Effector memory CD8-positive, alpha-beta T cell (primary cell): ENCODE results near the gene AJAP1.

Source experiments
- ATAC-seq: fragments of 150-1000 bp; cut with Tn5 transposase; replicated peaks from 2 replicates; pipeline ENCODE4 v1.10.0; 2021; ENCODE audit warnings: mild to moderate bottlenecking, moderate library complexity
- DNase-seq, 3 experiments: peaks; one replicate each; pipeline ENCODE4 v3.0.0; 2021
- H3K27ac Mint-ChIP-seq, 2 donors: one replicate each; pipeline ENCODE4 v1.8.0; 2022; ENCODE audit warnings: mild to moderate bottlenecking in 2 of 2, mixed read lengths in 2 of 2, moderate library complexity in 2 of 2
- H3K27me3 Mint-ChIP-seq, 2 donors: one replicate each; pipeline ENCODE4 v1.8.0; 2022; ENCODE audit warnings: mixed read lengths in 2 of 2
- H3K36me3 Mint-ChIP-seq: one replicate; pipeline ENCODE4 v1.8.0; 2022; ENCODE audit warnings: mild to moderate bottlenecking, moderate library complexity, mixed read lengths; ENCODE audit not compliant: insufficient read depth
- H3K4me1 Mint-ChIP-seq, 2 donors: one replicate each; pipeline ENCODE4 v1.8.0; 2022; ENCODE audit warnings: low read depth in 2 of 2, mixed read lengths in 2 of 2
- H3K4me3 Mint-ChIP-seq, 2 donors: one replicate each; pipeline ENCODE4 v1.8.0; 2022; ENCODE audit warnings: mild to moderate bottlenecking in 2 of 2, mixed read lengths in 2 of 2, moderate library complexity in 2 of 2
- H3K9me3 Mint-ChIP-seq, 2 donors: one replicate each; pipeline ENCODE4 v1.8.0; 2022; ENCODE audit warnings: mixed read lengths in 2 of 2

Gene AJAP1

DNA sequence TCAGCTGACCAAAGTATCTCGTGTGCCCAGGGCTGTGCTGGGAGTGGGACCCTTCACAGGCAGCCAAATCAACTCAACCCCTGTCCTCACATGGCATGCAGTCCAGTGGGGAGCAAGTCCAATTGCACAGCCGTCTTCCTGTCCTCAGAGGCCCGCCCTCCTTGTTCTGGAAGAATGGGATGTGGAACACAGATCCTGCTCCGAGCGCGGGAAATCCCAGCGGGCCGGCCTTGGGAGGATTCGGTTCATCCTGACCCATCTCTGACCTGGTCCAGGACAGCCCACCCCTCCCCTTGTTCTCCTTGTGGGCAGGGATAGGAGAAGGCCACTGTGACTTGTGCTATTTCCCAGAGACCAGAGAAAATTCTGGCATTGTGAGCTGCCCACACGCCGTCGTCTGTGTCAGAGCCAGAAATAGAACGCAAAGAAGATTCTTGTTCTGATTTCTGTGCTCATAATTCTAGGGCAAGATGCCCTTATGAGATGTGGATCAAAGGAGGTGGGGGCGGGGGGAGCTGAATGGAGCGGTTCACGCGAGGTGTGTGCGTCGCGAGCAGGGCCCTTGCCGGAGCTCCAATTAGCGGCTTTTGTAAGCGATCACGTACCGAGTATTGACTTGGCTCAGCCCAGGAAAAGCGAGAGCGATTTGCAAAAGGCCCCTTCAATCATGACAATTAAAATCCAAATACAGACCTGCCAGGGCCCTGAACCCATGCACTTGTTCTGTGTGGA, 79.2 kb downstream of the AJAP1 start:
- DNase-seq (no peak), ATAC-seq (no peak)
- H3K4me3 Mint-ChIP-seq, result no peak overlapping the region
- H3K27me3 Mint-ChIP-seq, result peaks cover 22 to 37% of the 10 kb centered on the region in 2 donors
- H3K27ac Mint-ChIP-seq, result no peak overlapping the region
- H3K4me1 Mint-ChIP-seq, result no peaks in the 10 kb centered on the region
- H3K36me3 Mint-ChIP-seq, result no peaks in the 10 kb centered on the region
- H3K9me3 Mint-ChIP-seq, result peaks cover 7 to 8% of the 10 kb centered on the region in 2 donors

DNA sequence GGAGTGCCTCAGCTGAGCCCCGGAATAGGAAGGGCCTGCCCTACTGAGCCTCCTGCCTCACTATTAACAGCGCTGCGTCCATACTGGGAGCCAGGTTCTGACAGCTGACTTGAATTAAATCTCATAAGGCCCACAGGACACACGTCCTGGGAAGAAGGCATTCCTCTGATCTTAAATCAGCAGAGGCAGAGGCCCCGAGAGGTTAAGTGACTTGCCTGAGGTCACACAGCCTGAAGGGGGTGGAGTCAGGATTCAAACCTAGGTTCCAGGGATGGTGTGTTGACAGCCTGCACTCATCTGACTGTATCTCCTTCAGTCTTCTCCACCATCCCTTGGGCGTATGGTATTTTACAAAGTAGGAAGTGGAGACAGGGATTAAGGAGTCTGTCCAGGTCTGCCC, 79.8 kb downstream of the AJAP1 start:
- DNase-seq, result no peak
- H3K27me3 Mint-ChIP-seq, result peaks cover 25 to 42% of the 10 kb centered on the region in 2 donors
- H3K4me3 Mint-ChIP-seq, result no peak overlapping the region
- H3K4me1 Mint-ChIP-seq, result no peaks in the 10 kb centered on the region
- ATAC-seq, result no peak
- H3K27ac Mint-ChIP-seq, result no peak overlapping the region
- peaks cover 7 to 10% of the 10 kb centered on the region in 2 donors for H3K9me3 Mint-ChIP-seq
- H3K36me3 Mint-ChIP-seq, result no peaks in the 10 kb centered on the region

DNA sequence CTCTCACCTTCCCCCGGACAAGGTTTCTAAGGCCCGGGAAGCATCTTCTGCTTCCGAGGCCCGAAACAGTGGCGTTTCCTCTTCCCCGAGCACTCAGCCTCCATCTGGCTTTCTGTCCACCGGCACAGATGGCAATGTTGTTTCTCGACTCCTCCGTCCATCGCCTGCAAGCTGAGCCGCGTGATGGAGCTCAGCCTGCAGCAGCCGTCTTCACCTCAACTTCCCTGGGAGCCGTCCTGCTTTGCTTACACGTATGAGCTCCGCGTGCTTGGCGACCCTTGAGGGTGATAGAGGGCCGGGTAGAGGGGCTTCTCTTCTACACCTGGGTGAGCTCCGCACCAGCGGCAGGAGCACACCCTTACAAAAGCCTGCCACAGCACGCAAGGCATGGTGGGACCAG, 80.4 kb downstream of the AJAP1 start:
- H3K27me3 Mint-ChIP-seq, result peaks cover 30 to 47% of the 10 kb centered on the region in 2 donors
- DNase-seq, result no peak
- ATAC-seq, result no peak
- H3K4me1 Mint-ChIP-seq, result no peaks in the 10 kb centered on the region
- no peaks in the 10 kb centered on the region for H3K36me3 Mint-ChIP-seq
- no peak overlapping the region for H3K4me3 Mint-ChIP-seq
- no peak overlapping the region for H3K27ac Mint-ChIP-seq
- peaks cover 7 to 10% of the 10 kb centered on the region in 2 donors for H3K9me3 Mint-ChIP-seq

DNA sequence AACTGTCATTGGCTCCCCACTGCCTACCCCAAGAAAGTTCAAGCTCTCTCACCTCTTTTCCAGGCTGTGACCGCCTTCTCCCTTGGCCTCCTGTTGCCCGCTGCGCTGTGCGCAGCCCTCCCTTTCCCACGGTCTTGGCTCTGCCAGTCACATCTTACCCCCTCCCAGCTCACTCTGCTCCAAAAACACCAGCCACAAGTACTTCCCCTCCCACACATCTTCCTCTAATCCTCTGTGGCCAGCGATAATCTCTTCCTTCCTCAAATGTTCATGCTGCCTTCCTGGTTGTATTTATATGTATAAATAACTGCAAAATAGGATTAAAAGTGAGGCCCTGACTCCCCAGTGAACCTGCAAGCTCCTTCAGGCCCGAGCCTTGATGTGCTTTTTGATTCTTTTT, 81.8 kb downstream of the AJAP1 start:
- H3K4me1 Mint-ChIP-seq, result no peaks in the 10 kb centered on the region
- no peak overlapping the region for H3K4me3 Mint-ChIP-seq
- no peak overlapping the region for H3K27ac Mint-ChIP-seq
- H3K9me3 Mint-ChIP-seq, result peaks cover 7 to 10% of the 10 kb centered on the region in 2 donors
- ATAC-seq (no peak), DNase-seq (no peak)
- no peaks in the 10 kb centered on the region for H3K36me3 Mint-ChIP-seq
- H3K27me3 Mint-ChIP-seq, result peaks cover 30 to 50% of the 10 kb centered on the region in 2 donors

DNA sequence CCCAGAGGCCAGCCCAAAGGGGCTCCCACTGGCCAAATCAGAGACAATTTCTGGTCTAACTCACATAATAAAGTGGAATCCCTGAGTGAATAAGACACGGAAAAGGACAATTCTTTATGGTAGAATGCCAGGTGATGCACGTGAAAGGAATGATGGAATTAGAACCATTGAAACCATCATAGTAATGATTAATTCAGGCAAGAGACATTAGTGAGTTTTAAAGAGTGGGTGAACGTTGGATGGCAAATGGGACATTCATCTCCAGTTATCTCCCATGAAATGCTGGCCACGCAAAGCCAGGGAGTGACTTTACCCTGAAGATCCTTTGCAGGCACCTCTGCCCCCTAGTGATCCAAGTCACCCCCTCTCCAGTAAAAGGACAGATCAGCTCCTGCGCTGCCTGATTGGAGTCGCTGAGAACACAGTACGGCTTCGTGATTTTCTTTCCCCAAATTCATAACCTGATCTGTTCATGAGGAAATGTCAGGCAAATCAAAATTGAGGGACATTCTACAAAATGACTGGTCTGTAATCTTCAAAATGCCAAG, 87.5 kb downstream of the AJAP1 start:
- Mint-ChIP-seq H3K36me3 (no peaks in the 10 kb centered on the region), H3K9me3 (peaks cover 7 to 10% of the 10 kb centered on the region in 2 donors), H3K27me3 (peaks cover 16 to 22% of the 10 kb centered on the region in 2 donors), H3K27ac (no peak overlapping the region), H3K4me1 (no peaks in the 10 kb centered on the region), H3K4me3 (no peak overlapping the region)
- no peak for DNase-seq
- ATAC-seq, result no peak

DNA sequence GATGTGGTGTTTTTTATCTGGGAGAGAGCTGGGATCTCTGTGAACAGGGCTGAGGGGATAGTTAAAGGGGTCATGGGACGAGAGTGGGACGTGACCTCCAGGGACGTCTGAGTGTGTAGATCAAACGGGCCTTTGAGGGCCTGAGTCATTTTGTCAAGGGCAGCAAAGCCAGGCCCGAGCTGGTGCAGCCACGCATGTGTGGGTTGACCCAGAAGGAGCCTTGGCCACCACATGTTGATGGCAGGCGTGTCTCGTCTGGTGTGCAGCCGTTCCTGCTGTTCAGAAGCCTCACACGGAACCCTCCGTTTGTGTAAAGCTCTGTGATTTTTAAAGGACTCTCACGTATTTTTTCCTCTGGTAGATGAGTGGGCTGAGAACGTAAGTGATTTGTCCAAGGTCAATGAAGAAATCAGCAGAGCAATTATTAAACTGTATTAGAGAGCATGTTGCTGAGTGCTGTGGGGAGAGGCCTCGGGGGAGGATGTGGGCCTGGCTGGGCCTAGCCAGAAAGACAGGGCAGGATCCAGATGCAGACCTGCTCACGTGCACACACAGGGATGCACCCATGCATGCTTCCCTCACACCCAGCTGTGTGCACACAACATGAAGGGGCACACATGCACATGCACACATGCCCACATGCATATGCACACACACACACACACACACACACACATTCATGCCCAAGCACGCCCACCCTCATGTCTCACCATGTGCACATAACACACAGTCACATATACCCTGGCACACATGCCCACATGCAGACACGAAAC, 89.8 kb downstream of the AJAP1 start:
- DNase-seq (no peak), ATAC-seq (no peak)
- Mint-ChIP-seq H3K27me3 (peaks cover 5 to 21% of the 10 kb centered on the region in 2 donors), H3K4me1 (no peaks in the 10 kb centered on the region), H3K4me3 (no peak overlapping the region), H3K9me3 (no peaks in the 10 kb centered on the region), H3K27ac (no peak overlapping the region), H3K36me3 (no peaks in the 10 kb centered on the region)

DNA sequence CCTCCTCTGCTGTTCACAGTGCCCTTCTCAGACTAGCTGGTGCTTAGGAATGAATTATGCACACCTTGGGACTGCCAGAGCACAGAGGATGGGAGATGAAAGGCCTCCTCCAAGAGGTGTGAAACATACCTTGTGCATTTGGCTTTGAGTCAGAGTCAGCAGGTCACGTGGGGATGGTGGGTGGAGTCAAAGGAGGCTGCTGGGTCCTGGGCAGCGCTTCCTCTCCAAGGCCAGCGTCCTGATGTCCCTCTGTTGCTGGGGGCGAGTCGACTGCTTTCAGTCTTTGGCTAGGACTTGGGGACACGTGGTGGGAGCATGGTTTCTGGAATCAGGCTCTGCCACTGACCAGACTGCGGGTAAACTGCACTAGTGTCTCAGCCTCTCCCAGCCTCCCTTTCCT, 91.2 kb downstream of the AJAP1 start:
- no peak overlapping the region for H3K27ac Mint-ChIP-seq
- peaks cover 0 to 13% of the 10 kb centered on the region in 2 donors for H3K27me3 Mint-ChIP-seq
- no peaks in the 10 kb centered on the region for H3K4me1 Mint-ChIP-seq
- no peak for ATAC-seq
- no peaks in the 10 kb centered on the region for H3K9me3 Mint-ChIP-seq
- DNase-seq, result no peak
- H3K36me3 Mint-ChIP-seq, result no peaks in the 10 kb centered on the region
- H3K4me3 Mint-ChIP-seq, result no peak overlapping the region

DNA sequence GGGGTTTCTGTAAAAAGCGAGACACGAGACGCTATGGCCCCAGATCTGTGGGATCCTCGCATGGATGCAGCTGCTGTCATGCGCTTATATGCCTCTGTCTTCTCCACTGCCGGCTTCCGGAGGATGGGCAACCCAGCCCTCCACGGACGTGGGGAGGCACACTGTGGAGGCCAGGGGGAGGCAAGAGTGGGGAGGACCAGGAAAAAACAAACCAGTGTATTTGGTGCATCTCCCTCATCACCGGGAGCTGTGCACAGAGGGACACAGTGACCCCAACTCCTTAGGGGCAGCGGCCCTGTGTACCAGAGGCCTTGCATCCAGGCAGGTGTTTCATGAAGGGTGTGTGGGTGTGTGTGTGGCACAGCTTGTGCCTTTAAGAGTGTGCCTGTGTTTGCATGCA, 95.0 kb downstream of the AJAP1 start:
- Mint-ChIP-seq H3K9me3 (peaks cover 0 to 2% of the 10 kb centered on the region in 2 donors), H3K4me3 (no peak overlapping the region), H3K4me1 (no peaks in the 10 kb centered on the region), H3K36me3 (no peaks in the 10 kb centered on the region), H3K27me3 (peaks cover 0 to 24% of the 10 kb centered on the region in 2 donors), H3K27ac (no peak overlapping the region)
- ATAC-seq (no peak), DNase-seq (no peak)

DNA sequence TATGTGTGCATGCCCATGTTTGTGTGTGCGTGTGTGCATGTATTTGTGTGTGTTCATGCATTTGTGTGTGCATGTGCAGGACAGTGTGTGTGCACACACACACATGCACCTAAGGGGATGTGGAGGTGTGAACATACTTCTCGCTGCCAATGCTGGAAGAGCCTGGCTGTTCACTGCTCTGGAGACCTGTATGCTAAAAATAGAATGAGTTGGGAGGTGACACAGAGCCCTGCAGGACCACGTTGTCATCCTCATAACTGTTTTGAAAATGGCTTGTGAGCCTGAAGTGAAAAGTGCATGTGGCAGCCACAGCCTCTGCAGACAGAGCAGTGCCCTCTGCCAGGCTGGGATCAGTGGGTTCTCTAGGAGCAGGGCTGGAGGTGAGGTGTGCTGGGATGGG, 95.8 kb downstream of the AJAP1 start:
- no peak for DNase-seq
- Mint-ChIP-seq H3K27ac (peak overlapping the region in 1 of 2 donors; percentile 38), H3K9me3 (peaks cover 0 to 2% of the 10 kb centered on the region in 2 donors), H3K36me3 (no peaks in the 10 kb centered on the region), H3K27me3 (peaks cover 0 to 24% of the 10 kb centered on the region in 2 donors), H3K4me3 (no peak overlapping the region), H3K4me1 (no peaks in the 10 kb centered on the region)
- ATAC-seq, result no peak

DNA sequence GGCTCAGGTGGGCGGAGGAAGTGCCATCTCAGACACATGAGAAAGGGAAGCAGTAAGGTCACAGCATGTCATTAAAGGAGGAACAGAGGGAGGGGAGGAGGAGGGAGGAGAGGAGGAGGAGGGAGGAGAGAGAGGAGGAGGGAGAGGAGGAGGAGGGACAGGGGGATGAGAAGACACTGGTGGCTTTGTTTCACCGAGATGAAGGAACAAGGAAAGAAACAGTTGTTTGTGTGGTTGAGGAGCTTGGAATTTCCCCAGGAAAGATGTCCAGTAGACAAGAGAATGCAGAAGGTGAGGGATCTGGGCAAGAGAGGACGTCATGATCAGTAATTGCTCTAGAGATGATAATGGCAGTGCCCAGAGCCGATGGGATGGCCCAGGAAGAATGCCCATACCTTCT, 97.7 kb downstream of the AJAP1 start:
- Mint-ChIP-seq H3K4me3 (no peak overlapping the region), H3K27me3 (peaks cover 0 to 24% of the 10 kb centered on the region in 2 donors), H3K27ac (no peak overlapping the region), H3K9me3 (peaks cover 0 to 2% of the 10 kb centered on the region in 2 donors), H3K4me1 (no peaks in the 10 kb centered on the region), H3K36me3 (no peaks in the 10 kb centered on the region)
- DNase-seq (no peak), ATAC-seq (no peak)

DNA sequence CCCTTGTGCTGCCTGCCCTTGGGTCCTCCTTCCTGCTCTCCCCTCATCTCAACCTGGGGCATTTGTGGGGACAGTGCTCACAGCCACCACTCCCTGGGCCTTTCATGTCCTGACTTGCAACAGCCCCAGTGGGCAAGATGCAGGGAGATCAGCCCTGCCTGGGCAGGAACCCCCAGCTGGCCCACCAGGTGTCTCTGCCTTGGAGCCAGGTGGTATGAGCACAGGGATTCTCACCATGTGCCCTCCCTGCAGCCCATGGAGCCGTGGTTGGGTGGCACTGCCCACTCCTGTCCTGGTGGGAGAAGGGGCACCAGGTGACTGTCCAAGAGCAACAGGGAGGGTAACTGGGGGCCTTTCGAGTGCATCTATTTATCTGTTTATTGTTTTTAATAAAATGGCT, 100.4 kb downstream of the AJAP1 start:
- no peak overlapping the region for H3K4me3 Mint-ChIP-seq
- H3K27ac Mint-ChIP-seq, result no peak overlapping the region
- peaks cover under 1 to 23% of the 10 kb centered on the region in 2 donors for H3K27me3 Mint-ChIP-seq
- H3K9me3 Mint-ChIP-seq, result peaks cover 0 to 5% of the 10 kb centered on the region in 2 donors
- DNase-seq (no peak), ATAC-seq (no peak)
- no peaks in the 10 kb centered on the region for H3K4me1 Mint-ChIP-seq
- H3K36me3 Mint-ChIP-seq, result no peaks in the 10 kb centered on the region

DNA sequence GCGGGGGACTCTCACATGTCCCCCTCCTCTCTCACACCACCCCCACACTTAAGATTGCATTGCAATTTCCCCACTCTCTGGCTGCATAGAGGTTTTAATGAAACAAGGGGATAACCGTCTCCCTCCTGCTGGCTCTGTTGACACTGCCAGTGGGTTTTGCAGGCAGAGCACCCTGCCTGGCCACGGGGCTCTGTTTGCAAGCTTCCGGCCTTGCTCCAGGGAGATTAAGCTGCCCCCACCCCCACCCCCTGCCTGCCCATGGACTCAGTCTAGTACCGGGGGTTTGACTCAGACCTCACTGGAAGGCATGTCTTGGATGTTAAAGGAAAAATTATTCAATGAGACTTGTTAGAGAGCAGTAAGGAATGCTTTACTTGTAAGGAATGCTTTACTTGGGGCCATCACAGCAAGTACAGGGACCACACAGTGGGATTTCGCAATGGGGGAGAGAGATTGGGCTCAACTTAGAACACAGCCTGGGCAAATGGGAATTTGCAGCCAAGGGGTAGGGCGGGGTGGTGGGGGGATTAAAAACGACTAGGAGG, 101.0 kb downstream of the AJAP1 start:
- no peaks in the 10 kb centered on the region for H3K36me3 Mint-ChIP-seq
- ATAC-seq (no peak), DNase-seq (no peak)
- H3K27ac Mint-ChIP-seq, result no peak overlapping the region
- H3K4me3 Mint-ChIP-seq, result no peak overlapping the region
- H3K9me3 Mint-ChIP-seq, result peaks cover 0 to 5% of the 10 kb centered on the region in 2 donors
- H3K27me3 Mint-ChIP-seq, result peaks cover 6 to 23% of the 10 kb centered on the region in 2 donors
- H3K4me1 Mint-ChIP-seq, result no peaks in the 10 kb centered on the region

DNA sequence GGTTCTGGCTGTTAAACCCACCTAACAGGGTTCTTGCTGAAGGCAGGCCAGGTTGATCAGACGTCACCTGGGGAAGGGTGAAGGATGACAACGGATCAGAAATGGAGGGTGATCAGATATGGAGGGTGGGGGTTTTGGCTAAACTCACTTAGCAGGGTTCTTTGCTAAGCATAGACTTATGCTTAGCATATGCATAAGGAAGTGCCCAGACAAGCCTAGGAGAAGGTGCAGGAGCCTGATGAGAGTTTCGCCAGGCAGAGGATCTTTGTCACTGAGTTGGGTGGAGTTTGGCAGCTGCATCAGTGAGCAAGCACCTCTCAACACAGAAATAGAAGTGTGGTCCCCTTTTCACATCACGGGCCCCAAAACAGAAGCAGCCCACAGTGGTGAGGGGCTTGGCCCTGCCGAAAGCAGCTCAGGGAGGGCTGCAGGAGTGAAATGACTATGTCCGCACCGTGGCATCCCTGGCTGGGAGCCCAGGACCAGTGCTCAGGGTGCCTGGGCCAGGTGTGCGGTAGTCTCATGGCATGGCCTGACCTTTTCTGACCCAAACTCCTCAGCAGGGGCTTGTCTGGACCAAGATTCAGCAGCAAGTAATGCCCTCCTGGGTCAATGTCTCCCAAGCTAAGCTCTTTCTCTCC, 101.6 kb downstream of the AJAP1 start:
- peaks cover 0 to 5% of the 10 kb centered on the region in 2 donors for H3K9me3 Mint-ChIP-seq
- DNase-seq (no peak), ATAC-seq (no peak)
- no peaks in the 10 kb centered on the region for H3K36me3 Mint-ChIP-seq
- H3K4me3 Mint-ChIP-seq, result no peak overlapping the region
- H3K4me1 Mint-ChIP-seq, result no peaks in the 10 kb centered on the region
- H3K27me3 Mint-ChIP-seq, result peaks cover 11 to 23% of the 10 kb centered on the region in 2 donors
- no peak overlapping the region for H3K27ac Mint-ChIP-seq
